Measurements from ENCODE around the gene AVEN.
"Not testable (repeated sequence)": the region's sequence is repeated elsewhere in the genome, so short reads cannot be mapped to it uniquely, and the experiment has no call there.

AVEN gene

GRCh38 chr15:33840615-33841014, 198.4 kb downstream of the AVEN start:
- no peak overlapping the region for H3K27ac Mint-ChIP-seq
- no peaks in the 10 kb centered on the region for H3K36me3 Mint-ChIP-seq
- no peaks in the 10 kb centered on the region for H3K27me3 Mint-ChIP-seq
- peaks cover 2% of the 10 kb centered on the region for H3K9me3 Mint-ChIP-seq
- H3K4me1 Mint-ChIP-seq = no peaks in the 10 kb centered on the region
- no peak overlapping the region for H3K4me3 Mint-ChIP-seq
- no peak for ATAC-seq

- H3K4me3 Mint-ChIP-seq = no peak overlapping the region
Observed at GRCh38 chr15:33839540-33839939, 199.5 kb downstream of the AVEN start.

GRCh38 chr15:33837294-33837693, 201.7 kb downstream of the AVEN start:
- no peak overlapping the region for H3K4me3 Mint-ChIP-seq
- H3K27me3 Mint-ChIP-seq = no peaks in the 10 kb centered on the region
- peaks cover 2% of the 10 kb centered on the region for H3K9me3 Mint-ChIP-seq
- H3K4me1 Mint-ChIP-seq = no peaks in the 10 kb centered on the region
- no peak for ATAC-seq
- no peak overlapping the region for H3K27ac Mint-ChIP-seq
- H3K36me3 Mint-ChIP-seq = no peaks in the 10 kb centered on the region

More at GRCh38 chr15:33839540-33839939, 199.5 kb downstream of the AVEN start:
- no peaks in the 10 kb centered on the region for H3K4me1 Mint-ChIP-seq
- peaks cover 2% of the 10 kb centered on the region for H3K9me3 Mint-ChIP-seq
- no peak for ATAC-seq
- no peak overlapping the region for H3K27ac Mint-ChIP-seq
- no peaks in the 10 kb centered on the region for H3K27me3 Mint-ChIP-seq
- H3K36me3 Mint-ChIP-seq = no peaks in the 10 kb centered on the region

- no peaks in the 10 kb centered on the region for H3K27me3 Mint-ChIP-seq
- H3K36me3 Mint-ChIP-seq = no peaks in the 10 kb centered on the region
- no peak overlapping the region for H3K27ac Mint-ChIP-seq
- no peaks in the 10 kb centered on the region for H3K4me1 Mint-ChIP-seq
- peaks cover 2% of the 10 kb centered on the region for H3K9me3 Mint-ChIP-seq
- H3K4me3 Mint-ChIP-seq = no peak overlapping the region
- no peak for ATAC-seq
Observed at GRCh38 chr15:33834892-33835743, 203.9 kb downstream of the AVEN start.

- no peaks in the 10 kb centered on the region for H3K4me1 Mint-ChIP-seq
- ATAC-seq = no peak
- no peaks in the 10 kb centered on the region for H3K36me3 Mint-ChIP-seq
- no peak overlapping the region for H3K27ac Mint-ChIP-seq
- no peak overlapping the region for H3K4me3 Mint-ChIP-seq
- no peaks in the 10 kb centered on the region for H3K9me3 Mint-ChIP-seq
- peaks cover under 1% of the 10 kb centered on the region for H3K27me3 Mint-ChIP-seq
Observed at GRCh38 chr15:33831646-33832045, 207.4 kb downstream of the AVEN start.

- no peak overlapping the region for H3K27ac Mint-ChIP-seq
- H3K4me3 Mint-ChIP-seq = no peak overlapping the region
- no peak for ATAC-seq
- peaks cover 10% of the 10 kb centered on the region for H3K27me3 Mint-ChIP-seq
- no peaks in the 10 kb centered on the region for H3K9me3 Mint-ChIP-seq
- no peaks in the 10 kb centered on the region for H3K36me3 Mint-ChIP-seq
- no peaks in the 10 kb centered on the region for H3K4me1 Mint-ChIP-seq
Observed at GRCh38 chr15:33830351-33830750, 208.7 kb downstream of the AVEN start.

- no peak overlapping the region for H3K4me3 Mint-ChIP-seq
- H3K4me1 Mint-ChIP-seq = no peaks in the 10 kb centered on the region
- no peaks in the 10 kb centered on the region for H3K9me3 Mint-ChIP-seq
- H3K36me3 Mint-ChIP-seq = no peaks in the 10 kb centered on the region
- H3K27ac Mint-ChIP-seq = no peak overlapping the region
- H3K27me3 Mint-ChIP-seq = peaks cover 10% of the 10 kb centered on the region
- no peak for ATAC-seq
Observed at GRCh38 chr15:33826201-33826600, 212.8 kb downstream of the AVEN start.

GRCh38 chr15:33825453-33825852, 213.6 kb downstream of the AVEN start:
- ATAC-seq = no peak
- Mint-ChIP-seq H3K27me3 (peaks cover 10% of the 10 kb centered on the region), H3K9me3 (no peaks in the 10 kb centered on the region), H3K4me1 (no peaks in the 10 kb centered on the region), H3K27ac (no peak overlapping the region), H3K4me3 (no peak overlapping the region), H3K36me3 (no peaks in the 10 kb centered on the region)

GRCh38 chr15:33823119-33823518, 215.9 kb downstream of the AVEN start:
- no peaks in the 10 kb centered on the region for H3K9me3 Mint-ChIP-seq
- peaks cover 10% of the 10 kb centered on the region for H3K27me3 Mint-ChIP-seq
- H3K4me1 Mint-ChIP-seq = no peaks in the 10 kb centered on the region
- H3K4me3 Mint-ChIP-seq = no peak overlapping the region
- no peak for ATAC-seq
- H3K27ac Mint-ChIP-seq = no peak overlapping the region
- H3K36me3 Mint-ChIP-seq = no peaks in the 10 kb centered on the region

GRCh38 chr15:33822479-33822878, 216.5 kb downstream of the AVEN start:
- Mint-ChIP-seq H3K4me3 (no peak overlapping the region), H3K4me1 (no peaks in the 10 kb centered on the region), H3K9me3 (no peaks in the 10 kb centered on the region), H3K36me3 (no peaks in the 10 kb centered on the region), H3K27ac (no peak overlapping the region), H3K27me3 (peaks cover 10% of the 10 kb centered on the region)
- ATAC-seq = no peak

- H3K9me3 Mint-ChIP-seq, H3K27ac Mint-ChIP-seq, H3K27me3 Mint-ChIP-seq, H3K4me3 Mint-ChIP-seq, ATAC-seq, H3K36me3 Mint-ChIP-seq, H3K4me1 Mint-ChIP-seq: not testable (repeated sequence)
Observed at GRCh38 chr15:33819499-33819898, 219.5 kb downstream of the AVEN start.
